WTC11 (cell line): ENCODE results near the gene TSPAN1. TPM values are rescaled to one million over a fixed set of nuclear protein-coding genes. Genes with fewer than 3 reads are reported as not detected.

Experiments used
- ATAC-seq: fragments of 200-7000 bp; cut with Tn5 transposase; 2 replicates; pipeline ENCODE4 v1.10.0; 2021; ENCODE audit warnings: mild to moderate bottlenecking, moderate library complexity
- CTCF ChIA-PET: fragments of 300-600 bp; sonication (Branson Sonifier 250); formaldehyde crosslinking; loops from one replicate; lab custom pipeline; 2021; ENCODE audit warnings: antibody characterized with exemption; lab: Charles Lee
- POLR2A ChIA-PET: fragments of 350-600 bp; sonication (Branson Sonifier 250); formaldehyde crosslinking; loops from one replicate; lab custom pipeline; 2021; ENCODE audit warnings: antibody characterized with exemption; lab: Charles Lee
- DNase-seq: peaks from one replicate; pipeline ENCODE4 v3.0.0; 2021; ENCODE audit warnings: low spot score
- H3K27ac Mint-ChIP-seq: 2 replicates; pipeline ENCODE4 v1.8.0; 2021; ENCODE audit warnings: mixed read lengths
- H3K27me3 Mint-ChIP-seq: 2 replicates; pipeline ENCODE4 v1.8.0; 2021; ENCODE audit warnings: low read depth, mild to moderate bottlenecking, moderate library complexity, mixed read lengths
- H3K36me3 Mint-ChIP-seq: 2 replicates; pipeline ENCODE4 v1.8.0; 2021; ENCODE audit warnings: mixed read lengths
- H3K4me1 Mint-ChIP-seq: 2 replicates; pipeline ENCODE4 v1.8.0; 2022; ENCODE audit warnings: mixed read lengths
- H3K4me3 Mint-ChIP-seq: 2 replicates; pipeline ENCODE4 v1.8.0; 2021; ENCODE audit warnings: mild to moderate bottlenecking, moderate library complexity, mixed read lengths
- H3K9me3 Mint-ChIP-seq: 2 replicates; pipeline ENCODE4 v1.8.0; 2021; ENCODE audit warnings: mixed read lengths
- CDX4 ChIP-seq: fragments of 250-450 bp; sonication (Bioruptor Pico); IDR thresholded peaks from 2 replicates; pipeline ENCODE4 v1.9.0; 2021; ENCODE audit warnings: moderate library complexity, mild to moderate bottlenecking, inconsistent platforms, borderline replicate concordance
- ELF4 ChIP-seq: sonication (generic); formaldehyde crosslinking; IDR thresholded peaks from 2 replicates; pipeline ENCODE4 v1.8.1; 2022; ENCODE audit warnings: low read depth, mild to moderate bottlenecking, moderate library complexity, missing genetic modification reagents
- ERG ChIP-seq: fragments of 250-450 bp; sonication (Bioruptor Pico); IDR thresholded peaks from 2 replicates; pipeline ENCODE4 v1.8.0; 2021; ENCODE audit warnings: mild to moderate bottlenecking
- GTF2I ChIP-seq: fragments of 250-450 bp; sonication (Bioruptor Pico); conservative IDR thresholded peaks from 2 replicates; pipeline ENCODE4 v1.4.0; 2021; ENCODE audit warnings: mild to moderate bottlenecking
- HMGXB4 ChIP-seq: sonication (generic); formaldehyde crosslinking; IDR thresholded peaks from 2 replicates; pipeline ENCODE4 v1.8.1; 2023; ENCODE audit warnings: mild to moderate bottlenecking, moderate library complexity, missing genetic modification reagents
- IRF1 ChIP-seq: sonication (generic); formaldehyde crosslinking; IDR thresholded peaks from 2 replicates; pipeline ENCODE4 v1.8.0; 2023; ENCODE audit warnings: missing genetic modification reagents
- JUN ChIP-seq: sonication (generic); formaldehyde crosslinking; IDR thresholded peaks from 2 replicates; pipeline ENCODE4 v1.8.0; 2023; ENCODE audit warnings: mild to moderate bottlenecking, missing genetic modification reagents
- MXD4 ChIP-seq: fragments of 250-450 bp; sonication (Bioruptor Pico); IDR thresholded peaks from 2 replicates; pipeline ENCODE4 v1.8.0; 2021; ENCODE audit warnings: mild to moderate bottlenecking, moderate library complexity, borderline replicate concordance
- PRRX2 ChIP-seq: fragments of 250-450 bp; sonication (Bioruptor Pico); IDR thresholded peaks from 2 replicates; pipeline ENCODE4 v1.8.0; 2021; ENCODE audit warnings: mild to moderate bottlenecking
- RELA ChIP-seq: sonication (generic); formaldehyde crosslinking; IDR thresholded peaks from 2 replicates; pipeline ENCODE4 v1.8.1; 2022; ENCODE audit warnings: missing genetic modification reagents, mild to moderate bottlenecking, borderline replicate concordance
- SOX15 ChIP-seq: fragments of 250-450 bp; sonication (Bioruptor Pico); IDR thresholded peaks from 2 replicates; pipeline ENCODE4 v1.9.0; 2021; ENCODE audit warnings: mild to moderate bottlenecking
- ZMAT4 ChIP-seq: fragments of 250-450 bp; sonication (Bioruptor Pico); IDR thresholded peaks from 2 replicates; pipeline ENCODE4 v1.9.0; 2021; ENCODE audit warnings: mild to moderate bottlenecking
- total RNA-seq: library from RNA; stranded (reverse); gene quantifications from 3 replicates; pipeline ENCODE4 v1.2.3, GENCODE V29; 2021
- TF ChIP-seq, protein P1 (sequence below): sonication (generic); formaldehyde crosslinking; IDR thresholded peaks from 2 replicates; pipeline ENCODE4 v1.8.1; 2022; ENCODE audit warnings: missing genetic modification reagents, borderline replicate concordance
- TF ChIP-seq, protein P2 (sequence below): sonication (generic); formaldehyde crosslinking; IDR thresholded peaks from 2 replicates; pipeline ENCODE4 v1.8.1; 2023; ENCODE audit warnings: mild to moderate bottlenecking, missing genetic modification reagents
- TF ChIP-seq, protein P3 (sequence below): fragments of 250-450 bp; sonication (Bioruptor Pico); IDR thresholded peaks from 2 replicates; pipeline ENCODE4 v1.9.0; 2021; ENCODE audit warnings: mild to moderate bottlenecking, borderline replicate concordance
- TF ChIP-seq, protein P4 (sequence below): fragments of 250-450 bp; sonication (Bioruptor Pico); conservative IDR thresholded peaks from 2 replicates; pipeline ENCODE4 v1.9.0; 2021; ENCODE audit warnings: mild to moderate bottlenecking

TSPAN1 gene
- total RNA-seq, 1 experiment from 2014 or later: 0.50 TPM

GRCh38 chr1:46205791-46206190 is 30.9 kb downstream of the TSPAN1 start (continued):
- no peak for TF ChIP-seq MXD4 (CRISPR knock-in tag)
- TF ChIP-seq, all 79 proteins: peak for 0

GRCh38 chr1:46206399-46206798 is 31.5 kb downstream of the TSPAN1 start:
- Mint-ChIP-seq H3K9me3 (no peaks in the 10 kb centered on the region), H3K4me1 (peaks cover 24% of the 10 kb centered on the region), H3K4me3 (no peak overlapping the region), H3K36me3 (no peaks in the 10 kb centered on the region), H3K27ac (no peak overlapping the region), H3K27me3 (no peaks in the 10 kb centered on the region; the same call in 1 of the 2 replicates)
- ChIA-PET POLR2A (no interaction called here), CTCF (interaction anchor here (0.7 to 7.2 kb wide), 2 partner anchors 18 to 25 kb away, joined by 4 to 67 read pairs; no protein-coding TSS in a partner anchor)
- TF ChIP-seq ELF4: no peak
- no peak for TF ChIP-seq RELA (CRISPR knock-in tag)
- TF ChIP-seq, protein P1, sequence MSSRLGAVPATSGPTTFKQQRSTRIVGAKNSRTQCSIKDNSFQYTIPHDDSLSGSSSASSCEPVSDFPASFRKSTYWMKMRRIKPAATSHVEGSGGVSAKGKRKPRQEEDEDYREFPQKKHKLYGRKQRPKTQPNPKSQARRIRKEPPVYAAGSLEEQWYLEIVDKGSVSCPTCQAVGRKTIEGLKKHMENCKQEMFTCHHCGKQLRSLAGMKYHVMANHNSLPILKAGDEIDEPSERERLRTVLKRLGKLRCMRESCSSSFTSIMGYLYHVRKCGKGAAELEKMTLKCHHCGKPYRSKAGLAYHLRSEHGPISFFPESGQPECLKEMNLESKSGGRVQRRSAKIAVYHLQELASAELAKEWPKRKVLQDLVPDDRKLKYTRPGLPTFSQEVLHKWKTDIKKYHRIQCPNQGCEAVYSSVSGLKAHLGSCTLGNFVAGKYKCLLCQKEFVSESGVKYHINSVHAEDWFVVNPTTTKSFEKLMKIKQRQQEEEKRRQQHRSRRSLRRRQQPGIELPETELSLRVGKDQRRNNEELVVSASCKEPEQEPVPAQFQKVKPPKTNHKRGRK (CRISPR knock-in tag): no peak
- TF ChIP-seq IRF1 (CRISPR knock-in tag): no peak
- TF ChIP-seq, protein P2, sequence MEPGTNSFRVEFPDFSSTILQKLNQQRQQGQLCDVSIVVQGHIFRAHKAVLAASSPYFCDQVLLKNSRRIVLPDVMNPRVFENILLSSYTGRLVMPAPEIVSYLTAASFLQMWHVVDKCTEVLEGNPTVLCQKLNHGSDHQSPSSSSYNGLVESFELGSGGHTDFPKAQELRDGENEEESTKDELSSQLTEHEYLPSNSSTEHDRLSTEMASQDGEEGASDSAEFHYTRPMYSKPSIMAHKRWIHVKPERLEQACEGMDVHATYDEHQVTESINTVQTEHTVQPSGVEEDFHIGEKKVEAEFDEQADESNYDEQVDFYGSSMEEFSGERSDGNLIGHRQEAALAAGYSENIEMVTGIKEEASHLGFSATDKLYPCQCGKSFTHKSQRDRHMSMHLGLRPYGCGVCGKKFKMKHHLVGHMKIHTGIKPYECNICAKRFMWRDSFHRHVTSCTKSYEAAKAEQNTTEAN (CRISPR knock-in tag): no peak
- TF ChIP-seq, protein P3, sequence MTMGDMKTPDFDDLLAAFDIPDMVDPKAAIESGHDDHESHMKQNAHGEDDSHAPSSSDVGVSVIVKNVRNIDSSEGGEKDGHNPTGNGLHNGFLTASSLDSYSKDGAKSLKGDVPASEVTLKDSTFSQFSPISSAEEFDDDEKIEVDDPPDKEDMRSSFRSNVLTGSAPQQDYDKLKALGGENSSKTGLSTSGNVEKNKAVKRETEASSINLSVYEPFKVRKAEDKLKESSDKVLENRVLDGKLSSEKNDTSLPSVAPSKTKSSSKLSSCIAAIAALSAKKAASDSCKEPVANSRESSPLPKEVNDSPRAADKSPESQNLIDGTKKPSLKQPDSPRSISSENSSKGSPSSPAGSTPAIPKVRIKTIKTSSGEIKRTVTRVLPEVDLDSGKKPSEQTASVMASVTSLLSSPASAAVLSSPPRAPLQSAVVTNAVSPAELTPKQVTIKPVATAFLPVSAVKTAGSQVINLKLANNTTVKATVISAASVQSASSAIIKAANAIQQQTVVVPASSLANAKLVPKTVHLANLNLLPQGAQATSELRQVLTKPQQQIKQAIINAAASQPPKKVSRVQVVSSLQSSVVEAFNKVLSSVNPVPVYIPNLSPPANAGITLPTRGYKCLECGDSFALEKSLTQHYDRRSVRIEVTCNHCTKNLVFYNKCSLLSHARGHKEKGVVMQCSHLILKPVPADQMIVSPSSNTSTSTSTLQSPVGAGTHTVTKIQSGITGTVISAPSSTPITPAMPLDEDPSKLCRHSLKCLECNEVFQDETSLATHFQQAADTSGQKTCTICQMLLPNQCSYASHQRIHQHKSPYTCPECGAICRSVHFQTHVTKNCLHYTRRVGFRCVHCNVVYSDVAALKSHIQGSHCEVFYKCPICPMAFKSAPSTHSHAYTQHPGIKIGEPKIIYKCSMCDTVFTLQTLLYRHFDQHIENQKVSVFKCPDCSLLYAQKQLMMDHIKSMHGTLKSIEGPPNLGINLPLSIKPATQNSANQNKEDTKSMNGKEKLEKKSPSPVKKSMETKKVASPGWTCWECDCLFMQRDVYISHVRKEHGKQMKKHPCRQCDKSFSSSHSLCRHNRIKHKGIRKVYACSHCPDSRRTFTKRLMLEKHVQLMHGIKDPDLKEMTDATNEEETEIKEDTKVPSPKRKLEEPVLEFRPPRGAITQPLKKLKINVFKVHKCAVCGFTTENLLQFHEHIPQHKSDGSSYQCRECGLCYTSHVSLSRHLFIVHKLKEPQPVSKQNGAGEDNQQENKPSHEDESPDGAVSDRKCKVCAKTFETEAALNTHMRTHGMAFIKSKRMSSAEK (CRISPR knock-in tag): no peak
- no peak for TF ChIP-seq SOX15 (CRISPR knock-in tag)
- TF ChIP-seq JUN (CRISPR knock-in tag): no peak
- TF ChIP-seq ERG (CRISPR knock-in tag): no peak
- no peak for TF ChIP-seq PRRX2 (CRISPR knock-in tag)
- no peak for TF ChIP-seq HMGXB4
- TF ChIP-seq, protein P4, sequence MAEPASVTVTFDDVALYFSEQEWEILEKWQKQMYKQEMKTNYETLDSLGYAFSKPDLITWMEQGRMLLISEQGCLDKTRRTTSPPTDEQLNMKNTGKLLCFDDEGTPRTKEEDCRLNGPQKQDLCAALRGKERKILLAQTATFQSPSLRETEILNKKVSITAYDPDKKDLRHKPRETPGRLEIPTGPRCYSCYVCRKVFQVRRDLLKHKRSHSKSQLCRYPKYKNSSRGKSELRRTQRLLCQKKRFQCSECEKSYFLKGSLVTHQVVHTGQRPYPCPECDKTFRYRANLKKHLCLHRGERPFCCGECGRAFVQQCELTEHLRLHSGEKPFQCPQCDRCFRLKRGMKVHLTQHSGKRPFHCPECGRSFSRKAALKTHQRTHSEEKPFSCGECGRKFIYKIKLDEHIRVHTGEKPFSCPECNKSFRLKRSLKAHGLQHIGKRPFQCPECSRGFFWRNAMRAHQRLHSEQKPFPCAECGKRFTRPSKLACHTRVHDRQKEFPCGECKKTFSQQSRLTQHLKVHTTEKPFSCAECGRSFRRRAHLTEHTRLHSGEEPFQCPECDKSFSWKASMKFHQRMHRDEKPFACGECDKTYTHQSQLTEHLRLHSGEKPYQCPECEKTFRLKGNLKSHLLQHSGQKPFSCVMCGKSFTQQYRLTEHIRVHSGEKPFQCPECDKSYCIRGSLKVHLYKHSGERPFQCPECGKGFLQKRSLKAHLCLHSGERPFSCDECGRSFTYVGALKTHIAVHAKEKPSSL (CRISPR knock-in tag): no peak
- TF ChIP-seq GTF2I: no peak
- TF ChIP-seq CDX4: no peak
- no peak for TF ChIP-seq ZMAT4 (CRISPR knock-in tag)
- no peak for DNase-seq
- ATAC-seq: no peak
